BLaER1 treated with 17β-estradiol and CSF1 and Interleukin-3, amounts not matched to agents 10 nM and 100 nM (cell line): ENCODE results near the gene PALB2.

Experiments
- H3K27ac ChIP-seq, 11 experiments: shearing (Covaris generic); formaldehyde crosslinking; 2 replicates each; pipeline ENCODE4 v1.8.1; 2022
- H3K27me3 ChIP-seq, 11 experiments: shearing (Covaris generic); formaldehyde crosslinking; 2 replicates each; pipeline ENCODE4 v1.8.1; 2022
- H3K36me3 ChIP-seq, 11 experiments: shearing (Covaris generic); formaldehyde crosslinking; 2 replicates each; pipeline ENCODE4 v1.8.1; 2022
- H3K4me1 ChIP-seq, 10 experiments: shearing (Covaris generic); formaldehyde crosslinking; 2 replicates each; pipeline ENCODE4 v1.8.1; 2022
- H3K4me2 ChIP-seq, 11 experiments: shearing (Covaris generic); formaldehyde crosslinking; 2 replicates each; pipeline ENCODE4 v1.8.1; 2022
- H3K4me3 ChIP-seq, 10 experiments: shearing (Covaris generic); formaldehyde crosslinking; 2 replicates each; pipeline ENCODE4 v1.8.1; 2022
- H3K9ac ChIP-seq, 11 experiments: shearing (Covaris generic); formaldehyde crosslinking; 2 replicates each; pipeline ENCODE4 v1.8.1; 2022
- H3K9me3 ChIP-seq, 11 experiments: shearing (Covaris generic); formaldehyde crosslinking; replicated peaks in 1 of 11; 2 replicates each; pipeline ENCODE4 v1.8.1; 2022
- H4K20me1 ChIP-seq, 11 experiments: shearing (Covaris generic); formaldehyde crosslinking; 2 replicates each; pipeline ENCODE4 v1.8.1; 2022
- Cebpa-rat ChIP-seq, 11 experiments: shearing (Covaris generic); IDR thresholded peaks; 2 replicates each; pipeline ENCODE4 v1.8.1; 2022

Gene PALB2

DNA sequence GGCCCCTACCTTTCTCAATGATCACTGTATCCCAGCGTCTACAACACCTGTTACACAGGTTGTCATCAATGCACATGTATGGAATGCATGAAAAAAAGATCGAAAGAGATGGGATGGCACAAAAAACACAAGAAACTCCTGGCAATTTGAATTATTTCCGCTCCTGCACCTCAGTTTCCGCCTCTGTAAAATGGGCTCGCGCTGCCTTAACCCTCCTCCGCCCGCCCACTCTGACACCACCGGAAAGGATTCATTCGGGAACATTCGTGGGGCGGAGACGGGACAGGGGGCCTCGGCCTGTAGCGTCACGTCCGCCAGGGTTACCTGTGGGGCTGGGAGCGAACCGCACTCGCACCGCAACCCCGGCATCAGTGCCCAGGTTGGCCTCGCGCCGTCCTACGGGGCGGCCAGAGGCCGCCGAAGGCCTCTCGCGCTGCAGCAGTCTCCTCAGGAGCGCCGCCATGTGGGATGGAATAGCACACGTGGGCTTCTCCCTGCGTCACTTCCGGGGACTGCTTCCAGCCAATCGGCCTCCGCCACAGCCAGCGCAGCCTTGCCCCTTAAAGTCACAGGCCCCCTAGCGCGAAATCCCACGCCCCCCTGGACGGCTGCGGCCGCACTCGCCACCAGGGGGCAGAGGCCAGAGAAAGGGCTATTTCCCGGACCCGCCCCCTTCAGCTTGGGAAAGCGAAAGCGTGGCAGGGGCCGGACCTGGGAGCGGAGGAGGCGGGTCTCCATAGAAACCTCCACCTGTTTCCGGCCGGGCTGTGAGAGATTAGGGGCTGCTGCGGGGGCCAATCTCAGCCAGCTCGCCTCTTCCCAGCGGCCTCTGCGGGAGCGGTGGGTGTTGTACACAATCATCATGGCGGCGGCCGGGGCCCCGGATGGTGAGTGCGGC is 84.0 kb downstream of the PALB2 start, which contains the start of the genes EARS2 and UBFD1:
EARS2 (minus strand) TSS at position 470 of the 898 bp plus-strand sequence; CDS start at position 463, 7 bp downstream.
UBFD1 (plus strand) TSS at position 847 of the 898 bp plus-strand sequence; CDS start at position 863, 16 bp downstream.
- TF ChIP-seq Cebpa-rat (IDR thresholded peaks at IDR 0.05), result no peak
- H3K9ac ChIP-seq, result peak within 1 kb of the TSS; percentile 87 to 98 (median 95)
- H3K4me3 ChIP-seq, result peak within 1 kb of the TSS; percentile 80 to 99 (median 94)
- H3K4me1 ChIP-seq, result peaks cover 25 to 49% (median 28%) of the 10 kb centered on the region in 10 experiments
- peaks cover 0 to 4% (median 0%) of the 10 kb centered on the region in 11 experiments; a peak in 1 of 22 replicates for H3K9me3 ChIP-seq
- peak within 1 kb of the TSS; percentile 63 to 96 (median 91) for H3K27ac ChIP-seq
- peak within 1 kb of the TSS; percentile 73 to 97 (median 94) for H3K4me2 ChIP-seq
- peaks cover 31 to 52% (median 44%) of the 10 kb centered on the region in 11 experiments for H3K36me3 ChIP-seq
- peaks cover 0 to 43% (median 11%) of the 10 kb centered on the region in 11 experiments; a peak in 9 of 22 replicates for H4K20me1 ChIP-seq
- no peaks in the 10 kb centered on the region for H3K27me3 ChIP-seq

DNA sequence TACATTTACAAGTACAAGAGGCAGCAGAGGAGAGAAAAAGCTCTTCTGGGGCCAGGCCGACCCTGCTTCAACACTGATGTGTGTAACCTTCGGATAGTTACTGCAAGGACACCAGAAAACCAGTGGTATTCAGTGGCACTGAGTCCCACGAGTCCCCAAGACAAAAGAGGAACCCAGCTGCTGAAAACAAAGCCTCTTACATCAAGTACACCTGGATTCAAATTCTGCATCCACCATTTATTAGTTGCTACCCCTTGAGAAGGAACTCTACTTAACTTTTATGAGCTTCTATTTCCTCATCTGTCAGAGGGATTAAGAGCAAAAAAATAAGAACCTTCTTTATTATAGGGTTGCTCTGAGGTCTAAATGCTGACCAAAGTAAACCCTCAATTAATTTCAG is 86.6 kb downstream of the PALB2 start:
- no peak overlapping the region for H3K4me2 ChIP-seq
- peak overlapping the region in 1 of 11 experiments; percentile 10; a peak in 3 of 22 replicates for H3K9ac ChIP-seq
- H3K27me3 ChIP-seq, result no peaks in the 10 kb centered on the region
- TF ChIP-seq Cebpa-rat (IDR thresholded peaks at IDR 0.05), result no peak
- H3K9me3 ChIP-seq, result peaks cover 0 to 4% (median 0%) of the 10 kb centered on the region in 11 experiments; a peak in 1 of 22 replicates
- no peak overlapping the region for H3K27ac ChIP-seq
- peaks cover 22 to 29% (median 24%) of the 10 kb centered on the region in 10 experiments for H3K4me1 ChIP-seq
- peaks cover 0 to 17% (median under 1%) of the 10 kb centered on the region in 11 experiments; a peak in 5 of 22 replicates for H4K20me1 ChIP-seq
- no peak overlapping the region for H3K4me3 ChIP-seq
- peaks cover 36 to 52% (median 44%) of the 10 kb centered on the region in 11 experiments for H3K36me3 ChIP-seq
